GM13976 (cell line): Measurements from ENCODE around the gene RASL10A.

ENCODE experiments used
- DNase-seq: peaks from one replicate; pipeline ENCODE4 v3.0.0; 2012; ENCODE audit warnings: low spot score
- in situ Hi-C: fragments of 300-500 bp; cut with MboI; formaldehyde crosslinking; loops from one replicate; pipeline ENCODE4 v1.12.0; 2022; ENCODE audit warnings: low sequenced_read_pairs, mixed read lengths, inconsistent platforms; ENCODE audit not compliant: unreplicated experiment
- TF ChIP-seq, protein P1 (sequence below): IDR thresholded peaks from 2 replicates; pipeline ENCODE4 v1.5.1; 2012; ENCODE audit warnings: borderline replicate concordance, mild to moderate bottlenecking; ENCODE audit not compliant: insufficient read depth; ENCODE audit errors: extremely low read depth, missing control alignments, control extremely low read depth

RASL10A gene

DNA sequence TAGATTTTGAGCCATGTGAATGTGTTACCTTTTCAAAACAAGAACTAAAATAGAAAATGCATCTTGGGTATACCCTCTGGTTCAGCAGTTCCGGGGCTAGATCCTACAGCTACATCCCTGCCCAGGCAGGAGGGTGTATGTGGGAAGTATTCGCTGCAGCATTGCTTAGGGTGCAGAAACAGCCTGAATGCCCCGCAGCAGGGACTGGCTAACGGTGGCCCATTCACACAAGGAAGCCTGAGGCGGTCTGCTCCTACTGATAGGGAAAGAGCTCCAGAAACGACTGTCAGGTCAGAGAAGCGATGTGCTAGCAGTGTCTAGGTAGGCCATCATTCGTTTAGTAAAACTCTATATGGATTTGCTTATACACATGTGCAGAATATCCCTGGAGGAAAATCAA, 9.9 kb upstream of the RASL10A start:
- DNase-seq = no peak
- in situ Hi-C loops = no loop called here
- TF ChIP-seq, protein P1, sequence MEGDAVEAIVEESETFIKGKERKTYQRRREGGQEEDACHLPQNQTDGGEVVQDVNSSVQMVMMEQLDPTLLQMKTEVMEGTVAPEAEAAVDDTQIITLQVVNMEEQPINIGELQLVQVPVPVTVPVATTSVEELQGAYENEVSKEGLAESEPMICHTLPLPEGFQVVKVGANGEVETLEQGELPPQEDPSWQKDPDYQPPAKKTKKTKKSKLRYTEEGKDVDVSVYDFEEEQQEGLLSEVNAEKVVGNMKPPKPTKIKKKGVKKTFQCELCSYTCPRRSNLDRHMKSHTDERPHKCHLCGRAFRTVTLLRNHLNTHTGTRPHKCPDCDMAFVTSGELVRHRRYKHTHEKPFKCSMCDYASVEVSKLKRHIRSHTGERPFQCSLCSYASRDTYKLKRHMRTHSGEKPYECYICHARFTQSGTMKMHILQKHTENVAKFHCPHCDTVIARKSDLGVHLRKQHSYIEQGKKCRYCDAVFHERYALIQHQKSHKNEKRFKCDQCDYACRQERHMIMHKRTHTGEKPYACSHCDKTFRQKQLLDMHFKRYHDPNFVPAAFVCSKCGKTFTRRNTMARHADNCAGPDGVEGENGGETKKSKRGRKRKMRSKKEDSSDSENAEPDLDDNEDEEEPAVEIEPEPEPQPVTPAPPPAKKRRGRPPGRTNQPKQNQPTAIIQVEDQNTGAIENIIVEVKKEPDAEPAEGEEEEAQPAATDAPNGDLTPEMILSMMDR = no peak

DNA sequence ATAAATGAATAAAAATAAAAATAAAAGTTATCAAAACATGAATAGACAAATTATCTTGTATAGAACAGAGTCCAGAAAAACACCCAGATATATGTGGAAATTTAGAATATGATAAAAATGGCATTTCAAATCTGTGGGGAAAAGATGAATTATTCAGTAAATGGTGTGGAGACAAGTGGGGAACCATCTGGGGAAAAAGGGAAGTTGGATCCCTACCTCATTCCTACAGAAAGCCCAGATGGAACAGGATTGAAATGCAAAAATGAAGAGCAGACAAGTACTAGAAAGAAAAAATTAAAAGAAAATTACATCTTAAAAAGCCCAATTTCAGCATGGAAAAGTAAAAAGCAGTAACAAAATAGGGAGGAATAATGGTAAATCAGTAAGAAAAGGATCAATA, 8.1 kb upstream of the RASL10A start:
- in situ Hi-C loops = no loop called here
- DNase-seq = no peak

DNA sequence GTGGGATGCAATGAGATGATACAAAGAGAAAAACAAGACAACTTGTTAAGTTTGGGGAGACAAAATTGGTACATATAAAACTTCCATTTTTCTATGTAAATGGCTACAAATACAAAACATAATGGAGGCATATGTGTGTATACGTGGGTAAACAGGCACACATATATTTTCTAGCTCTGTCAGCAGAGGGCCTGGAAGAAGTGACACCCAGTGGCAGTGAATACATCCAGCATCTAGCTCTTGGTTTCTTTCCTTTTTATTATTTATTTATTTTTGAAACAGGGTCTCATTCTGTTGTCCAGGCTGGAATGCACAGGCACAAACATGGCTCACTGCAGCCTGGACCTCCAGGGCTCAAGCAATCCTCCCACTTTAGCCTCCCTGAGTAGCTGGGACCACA, 5.0 kb upstream of the RASL10A start:
- no peak for DNase-seq
- TF ChIP-seq, protein P1 = no peak
- in situ Hi-C loops = no loop called here

More for the DNA sequence above, 8.1 kb upstream of the RASL10A start:
- TF ChIP-seq, protein P1 = no peak

DNA sequence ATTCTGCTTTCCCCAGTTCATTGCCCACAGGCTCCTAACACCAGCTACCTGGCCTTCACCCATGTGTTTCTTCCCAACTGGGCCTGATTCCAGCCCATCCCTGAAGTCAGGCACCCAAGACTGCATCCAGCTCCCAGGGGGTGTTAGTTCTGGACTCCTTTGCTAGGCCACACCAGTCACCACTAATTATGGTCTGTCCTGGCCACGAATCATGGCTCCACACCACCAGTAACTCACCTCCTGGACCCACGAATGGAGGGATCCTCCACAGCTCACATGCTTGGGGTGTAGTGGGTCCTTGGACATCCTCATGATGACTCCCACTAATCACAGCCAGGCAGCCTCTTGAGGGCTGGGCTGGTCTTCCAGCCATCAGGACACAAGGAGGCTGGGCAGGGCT, 3.6 kb upstream of the RASL10A start:
- TF ChIP-seq, protein P1 = no peak
- no peak for DNase-seq
- in situ Hi-C loops = no loop called here

DNA sequence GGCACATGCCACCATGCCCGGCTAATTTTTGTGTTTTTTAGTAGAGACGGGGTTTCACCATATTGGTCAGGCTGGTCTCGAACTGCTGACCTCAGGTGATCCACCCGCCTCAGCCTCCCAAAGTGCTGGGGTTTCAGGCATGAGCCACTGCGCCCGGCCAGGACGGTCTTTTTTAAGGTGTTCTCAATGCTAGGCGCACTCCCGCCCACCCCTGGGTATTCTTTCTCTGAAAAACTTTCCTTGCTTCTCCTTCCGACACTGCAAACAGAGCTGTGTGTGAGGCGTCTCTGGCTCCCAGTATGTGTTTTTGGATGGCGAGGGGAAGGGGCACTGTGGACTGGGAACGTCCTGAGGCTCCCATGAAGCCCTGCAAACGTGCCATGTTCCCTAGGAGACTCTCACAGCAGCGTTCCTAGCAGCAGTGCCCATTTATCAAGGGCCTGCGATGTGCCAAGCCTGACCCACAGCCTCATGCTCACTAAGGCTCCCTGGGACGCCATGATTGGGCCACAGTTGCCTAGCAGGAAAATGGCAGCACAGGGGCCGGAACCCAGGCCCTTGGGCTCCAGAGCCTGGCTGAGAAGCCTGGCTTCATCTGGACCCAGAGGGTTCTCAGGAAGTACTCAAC, 2.4 kb upstream of the RASL10A start:
- no peak for DNase-seq
- TF ChIP-seq, protein P1 = no peak
- in situ Hi-C loops = no loop called here

DNA sequence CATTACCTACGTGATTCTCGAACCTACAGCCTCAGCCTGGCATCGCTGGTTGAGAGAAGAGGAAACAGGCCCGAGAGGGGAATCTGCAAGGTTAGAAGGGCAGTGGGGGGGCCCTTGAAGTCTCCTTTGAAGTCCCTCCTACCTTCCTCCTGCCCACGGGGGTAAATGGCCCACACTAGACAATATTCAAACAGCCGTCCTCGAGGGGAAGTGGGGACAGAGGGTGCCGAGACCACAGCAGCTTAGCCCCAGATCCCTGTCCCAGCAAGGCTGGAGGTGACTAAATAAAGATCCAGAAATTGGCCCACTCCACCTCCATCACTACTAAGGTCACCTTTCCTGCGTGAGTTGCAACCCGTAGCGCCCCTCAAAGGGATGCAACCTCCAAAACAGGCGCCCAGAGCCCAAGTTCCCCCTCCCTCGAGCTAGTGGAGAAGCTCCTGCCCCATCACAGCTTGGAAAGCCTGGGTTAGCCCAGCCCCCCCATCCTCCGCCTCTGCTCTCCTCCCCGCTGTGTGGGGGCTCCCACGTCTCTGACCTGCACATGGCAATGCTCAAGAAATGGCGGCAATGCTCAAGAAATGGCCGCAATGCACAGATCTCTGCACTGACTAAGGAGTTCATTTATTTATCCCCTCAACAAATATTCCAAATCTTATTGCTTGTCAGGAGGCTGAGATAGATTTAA, 788 bp upstream of the RASL10A start:
- TF ChIP-seq, protein P1 = no peak
- in situ Hi-C loops = no loop called here
- no peak for DNase-seq
